Measurements from ENCODE around the gene SCARB1. TPM values are rescaled to one million over a fixed set of nuclear protein-coding genes. Genes with fewer than 3 reads are reported as not detected.

Gene SCARB1
- total RNA-seq, 1 donor from 2014 or later = 20.8 TPM

- no peak for DNase-seq (ENCODE audit: low spot score)
Measured at GRCh38 chr12:124821252-124822200, 42.1 kb downstream of the SCARB1 start.

- DNase-seq (ENCODE audit: low spot score) = no peak
Measured at GRCh38 chr12:124820199-124820598, 43.5 kb downstream of the SCARB1 start.

GRCh38 chr12:124819525-124819924 lies 44.1 kb downstream of the SCARB1 start:
- DNase-seq (ENCODE audit: low spot score) = no peak

- DNase-seq (ENCODE audit: low spot score) = no peak
Measured at GRCh38 chr12:124819080-124819479, 44.6 kb downstream of the SCARB1 start.

DNA sequence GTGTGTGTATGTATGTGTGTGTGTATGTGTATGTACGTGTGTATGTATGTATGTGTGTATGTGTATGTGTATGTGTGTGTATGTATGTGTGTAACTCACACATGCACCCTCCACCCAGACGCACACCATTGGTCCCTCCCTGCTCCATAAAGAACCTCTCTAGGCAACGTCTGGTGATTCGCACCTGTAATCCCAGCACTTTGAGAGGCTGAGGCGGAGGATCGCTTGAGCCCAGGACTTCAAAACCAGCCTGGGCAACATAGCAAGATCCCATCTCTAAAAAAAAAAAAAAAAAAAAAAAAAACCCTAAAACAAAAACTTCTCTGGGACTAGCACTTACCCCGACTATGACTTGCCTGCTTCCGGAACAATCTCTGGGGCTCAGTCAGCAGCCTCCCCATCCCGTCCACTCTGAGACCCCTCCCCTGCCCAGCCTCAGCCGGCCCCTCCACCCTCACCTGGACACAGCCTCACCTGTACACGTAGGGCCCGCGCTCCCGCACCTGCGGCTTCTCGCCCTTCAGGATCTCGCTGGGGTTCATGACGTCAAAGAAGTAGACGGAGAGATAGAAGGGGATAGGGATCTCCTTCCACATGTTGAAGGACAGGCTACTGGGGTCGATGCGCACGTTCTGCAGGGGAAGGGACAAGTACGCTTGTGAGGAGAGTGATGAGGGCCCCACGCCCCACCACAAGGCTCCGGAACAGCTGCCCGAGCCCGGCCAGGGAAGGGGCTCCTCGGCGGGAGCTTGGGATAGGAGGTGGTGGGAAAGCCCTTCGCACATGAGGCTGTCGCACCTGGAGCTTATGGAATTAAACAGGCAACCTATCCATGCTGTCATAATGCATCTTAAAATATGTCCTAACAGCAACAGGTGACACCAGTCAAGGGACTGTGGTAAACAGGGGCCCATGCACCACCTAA lies 46.3 kb downstream of the SCARB1 start:
- DNase-seq (ENCODE audit: low spot score) = no peak

GRCh38 chr12:124816295-124816854 lies 47.3 kb downstream of the SCARB1 start:
- DNase-seq (ENCODE audit: low spot score) = no peak

DNA sequence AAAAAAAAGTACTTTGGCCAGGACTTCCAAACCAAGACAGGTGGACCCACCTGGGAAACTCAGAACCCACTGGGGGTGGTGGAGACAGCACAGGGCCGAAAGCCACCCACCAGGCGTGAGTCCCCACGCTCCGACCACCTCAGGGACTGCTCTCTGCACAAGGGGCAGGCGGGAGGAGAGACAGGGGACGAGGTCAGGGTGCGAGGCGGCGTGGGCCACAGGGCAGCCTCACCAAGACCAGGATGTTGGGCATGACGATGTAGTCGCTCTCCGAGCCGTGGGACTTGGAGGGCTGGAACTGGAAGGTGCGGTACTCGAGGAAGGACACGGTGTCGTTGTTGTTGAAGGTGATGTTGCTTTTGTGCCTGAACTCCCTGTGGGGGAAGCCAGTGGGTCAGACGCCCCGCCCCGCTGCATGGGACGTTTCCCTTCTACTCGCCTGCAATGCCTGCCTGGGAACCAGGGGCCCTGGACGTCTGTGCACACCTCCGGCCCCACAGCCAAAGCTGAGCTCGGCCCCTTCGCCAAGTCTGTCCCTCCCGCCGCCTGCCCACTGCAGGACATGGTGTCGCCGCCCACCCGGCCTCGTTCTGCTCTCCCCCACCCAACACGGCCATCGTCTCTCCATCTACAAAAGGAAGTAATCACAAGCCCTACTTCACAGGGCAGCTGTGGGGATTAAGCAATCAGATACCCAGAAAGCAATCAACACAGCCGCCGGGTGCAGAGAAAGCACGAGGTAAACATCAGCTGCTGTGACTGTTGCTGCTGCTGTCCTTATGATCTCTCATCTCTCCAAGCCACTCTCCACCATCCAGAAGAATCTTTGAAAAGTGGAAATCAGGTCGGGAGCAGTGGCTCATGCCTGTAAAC lies 48.7 kb downstream of the SCARB1 start:
- no peak for DNase-seq (ENCODE audit: low spot score)

DNA sequence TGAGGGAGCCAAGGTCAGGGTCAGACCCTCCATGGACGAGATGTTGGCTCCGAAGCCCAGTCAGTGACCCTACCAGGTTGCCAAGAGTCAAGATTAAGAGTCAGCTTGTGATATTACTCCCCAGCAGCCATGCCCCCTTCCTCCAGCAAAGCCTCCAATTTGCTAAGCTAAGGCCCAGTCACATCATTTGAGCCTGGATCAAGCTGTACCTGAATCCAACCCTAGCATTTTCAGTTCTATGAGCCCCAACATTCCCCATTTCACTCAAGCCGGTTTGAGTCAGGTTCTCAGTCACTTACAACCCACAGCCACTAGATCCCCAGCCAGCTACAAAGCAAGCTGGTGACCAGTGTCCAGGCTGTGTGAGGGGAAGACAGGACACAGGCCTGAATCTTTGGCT lies 49.9 kb downstream of the SCARB1 start:
- DNase-seq (ENCODE audit: low spot score) = no peak

DNA sequence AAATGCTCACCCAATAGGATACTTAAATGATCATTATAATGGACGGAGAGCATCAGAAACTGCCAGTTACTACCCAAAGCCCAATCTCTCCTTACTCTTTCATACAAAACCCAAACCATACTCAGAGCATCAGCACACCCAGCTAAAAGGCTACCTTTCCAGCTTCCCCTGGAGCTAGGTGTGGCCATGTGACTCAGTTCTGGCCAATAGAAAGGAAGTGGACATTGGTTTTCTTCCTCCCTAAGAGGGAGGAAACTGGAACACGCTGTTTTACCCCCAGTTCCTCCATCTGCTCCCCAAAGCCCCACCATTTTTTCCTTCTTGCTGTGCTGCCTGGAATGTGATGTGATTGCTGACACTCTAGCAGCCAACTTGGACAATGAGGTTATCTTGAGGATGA lies 50.7 kb downstream of the SCARB1 start:
- DNase-seq (ENCODE audit: low spot score) = no peak

GRCh38 chr12:124812356-124812755 lies 51.3 kb downstream of the SCARB1 start:
- no peak for DNase-seq (ENCODE audit: low spot score)

DNA sequence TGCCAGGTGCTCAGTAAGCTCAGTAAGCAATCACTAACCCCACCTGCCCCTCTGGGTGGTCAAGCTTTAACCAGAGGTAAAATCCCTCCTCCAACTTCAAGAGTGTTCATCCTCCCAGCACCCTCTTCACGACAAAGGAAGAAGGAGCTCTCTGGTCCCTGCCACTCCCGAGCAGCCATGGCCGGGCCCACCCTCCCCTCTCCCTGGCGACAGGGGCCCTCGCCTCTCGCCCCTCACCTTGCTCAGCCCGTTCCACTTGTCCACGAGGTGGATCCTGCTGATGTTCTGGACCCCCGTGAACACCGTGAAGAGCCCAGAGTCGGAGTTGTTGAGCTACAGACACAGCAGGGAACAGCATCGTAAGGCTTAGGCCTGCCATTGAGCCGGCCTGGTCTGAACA lies 52.0 kb downstream of the SCARB1 start:
- DNase-seq (ENCODE audit: low spot score) = no peak

DNA sequence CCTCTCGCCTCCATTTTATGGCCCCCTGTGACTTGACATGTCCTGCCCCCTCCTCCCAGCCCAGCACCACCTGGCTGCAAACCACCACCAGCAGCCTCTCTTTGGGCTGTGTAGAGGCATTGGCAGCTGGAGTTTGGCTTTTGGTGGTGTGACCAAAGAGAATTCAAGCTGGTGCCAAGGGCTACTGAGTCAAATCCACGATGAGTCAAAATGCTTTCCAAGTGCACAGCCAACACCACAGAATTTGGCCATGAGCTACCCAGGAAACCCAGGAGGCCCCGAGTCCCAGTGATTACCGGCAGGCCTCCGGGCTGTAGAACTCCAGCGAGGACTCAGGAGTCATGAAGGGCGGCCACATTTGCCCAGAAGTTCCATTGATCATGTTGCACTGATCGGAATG lies 53.8 kb downstream of the SCARB1 start:
- DNase-seq (ENCODE audit: low spot score) = no peak

GRCh38 chr12:124809391-124809790 lies 54.3 kb downstream of the SCARB1 start:
- no peak for DNase-seq (ENCODE audit: low spot score)

- no peak for DNase-seq (ENCODE audit: low spot score)
Measured at GRCh38 chr12:124808272-124808671, 55.4 kb downstream of the SCARB1 start.

GRCh38 chr12:124805876-124806668 lies 57.6 kb downstream of the SCARB1 start:
- DNase-seq (ENCODE audit: low spot score) = no peak

DNA sequence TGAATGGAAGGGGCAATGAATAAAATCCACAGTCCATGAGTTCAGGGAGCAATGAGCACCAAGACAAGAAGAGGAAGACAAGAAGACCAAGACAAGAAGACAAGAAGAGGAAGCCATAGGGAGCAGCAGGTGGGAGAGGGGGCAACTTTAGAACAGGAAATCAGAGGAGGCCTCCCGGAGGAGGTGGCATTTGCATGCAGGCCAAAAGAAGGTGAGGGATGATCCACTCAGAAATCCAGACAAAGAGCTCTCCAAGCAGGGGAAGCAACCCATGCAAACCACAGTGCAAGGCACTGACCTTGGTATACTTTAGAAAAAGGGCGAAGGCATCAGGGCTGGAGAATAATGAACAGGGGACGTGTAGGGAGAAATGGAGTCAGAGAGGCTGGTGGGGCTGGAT lies 58.6 kb downstream of the SCARB1 start:
- no peak for DNase-seq (ENCODE audit: low spot score)

DNA sequence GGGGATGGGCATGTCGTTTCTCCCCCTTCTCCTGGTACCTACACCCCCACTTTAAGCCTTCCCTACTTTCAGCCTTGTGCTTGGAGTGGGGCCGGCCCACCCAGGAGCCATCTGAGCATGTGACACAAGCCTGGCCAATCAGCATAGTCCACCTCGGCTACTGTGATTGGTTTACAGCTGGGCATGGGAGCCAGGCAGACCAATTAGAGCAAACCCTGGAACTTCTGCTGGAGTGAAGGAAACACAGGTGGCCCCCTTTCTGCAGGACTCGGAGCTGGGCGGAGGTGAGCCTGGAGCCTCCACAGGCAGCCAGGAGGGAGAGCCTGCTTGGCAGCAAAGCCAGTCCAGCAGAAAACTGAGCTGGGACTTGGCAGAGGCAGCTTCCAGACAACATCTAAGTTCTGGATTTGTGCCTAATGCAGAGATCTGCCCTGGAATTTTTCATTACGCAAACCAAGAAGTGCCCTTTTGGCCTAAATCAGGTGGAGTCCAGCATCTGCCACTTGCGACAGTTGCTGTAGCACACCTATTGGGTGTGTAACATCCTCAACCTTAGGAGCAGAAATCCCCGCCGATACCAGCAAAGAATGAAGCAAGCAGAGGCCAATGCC lies 59.5 kb downstream of the SCARB1 start:
- DNase-seq (ENCODE audit: low spot score) = no peak

- no peak for DNase-seq (ENCODE audit: low spot score)
Measured at GRCh38 chr12:124802361-124802760, 61.3 kb downstream of the SCARB1 start.

- no peak for DNase-seq (ENCODE audit: low spot score)
Measured at GRCh38 chr12:124800506-124800905, 63.2 kb downstream of the SCARB1 start.

GRCh38 chr12:124797321-124797720 lies 66.3 kb downstream of the SCARB1 start:
- DNase-seq (ENCODE audit: low spot score) = no peak
